Measurements from ENCODE around the gene JPH3. TPM values are rescaled to one million over a fixed set of nuclear protein-coding genes. Genes with fewer than 3 reads are reported as not detected.

Gene JPH3
- total RNA-seq, 1 experiment from 2014 or later = 32.7 TPM

GRCh38 chr16:87664792-87665191 is 62.5 kb downstream of the JPH3 start:
- H4K8ac ChIP-seq (replicated peaks; ENCODE audit: insufficient read length, low read depth, low read length) = no peak overlapping the region

More at GRCh38 chr16:87664792-87665191, 62.5 kb downstream of the JPH3 start:
- Histone ChIP-seq H2AFZ (ENCODE audit: low read length) (no peak overlapping the region), H4K5ac (ENCODE audit: insufficient read length, low read depth, low read length) (no peak overlapping the region), H2BK12ac (ENCODE audit: insufficient read length, low read depth, low read length) (no peak overlapping the region), H4K20me1 (ENCODE audit: control insufficient read depth, insufficient read depth, insufficient read length) (no peaks in the 10 kb centered on the region), H3K4ac (ENCODE audit: low read depth, low read length) (no peak overlapping the region), H2BK120ac (ENCODE audit: low read depth, low read length, poor library complexity, severe bottlenecking) (no peak overlapping the region), H3K27ac (ENCODE audit: insufficient read length, low read depth, low read length) (no peak overlapping the region), H3K23ac (ENCODE audit: insufficient read length, low read depth, low read length) (no peak overlapping the region), H3K27me3 (ENCODE audit: insufficient read depth, low read length) (no peaks in the 10 kb centered on the region), H3K23me2 (ENCODE audit: insufficient read length, low read depth, low read length, poor library complexity, severe bottlenecking) (no peaks in the 10 kb centered on the region), H3K9ac (ENCODE audit: extremely low read depth, insufficient read length, low read length) (no peak overlapping the region), H2AK5ac (ENCODE audit: insufficient read length, low read length) (no peak overlapping the region), H2BK15ac (ENCODE audit: low read depth, low read length) (no peak overlapping the region), H3K4me1 (ENCODE audit: insufficient read depth, low read length) (no peaks in the 10 kb centered on the region), H3T11ph (ENCODE audit: low read length) (no peak overlapping the region), H4K91ac (ENCODE audit: insufficient read length, low read depth, low read length) (no peak overlapping the region), H3K14ac (ENCODE audit: insufficient read depth, low read length) (no peak overlapping the region), H3K79me1 (ENCODE audit: insufficient read depth, low read depth, low read length, poor library complexity, severe bottlenecking) (no peaks in the 10 kb centered on the region), H3K56ac (ENCODE audit: insufficient read length, low read depth, low read length) (no peak overlapping the region), H3K9me3 (ENCODE audit: control insufficient read depth, low read depth, low read length) (no peaks in the 10 kb centered on the region), H3K79me2 (ENCODE audit: insufficient read depth, low read length) (no peaks in the 10 kb centered on the region), H3K4me2 (ENCODE audit: insufficient read depth, insufficient read length, low read length) (no peak overlapping the region), H2BK5ac (ENCODE audit: insufficient read length, low read length) (no peak overlapping the region), H2BK20ac (ENCODE audit: low read depth, low read length, poor library complexity, severe bottlenecking) (no peak overlapping the region), H3K18ac (ENCODE audit: insufficient read length, low read depth, low read length) (no peak overlapping the region)
- DNase-seq = no peak
- Mint-ChIP-seq H3K4me1 (peaks cover 17 to 34% of the 10 kb centered on the region in 2 experiments), H3K36me3 (ENCODE audit: insufficient read depth in 1 of 3, low read depth in 3 of 3) (no peaks in the 10 kb centered on the region), H3K27me3 (ENCODE audit: low read depth) (no peaks in the 10 kb centered on the region), H3K27ac (peak overlapping the region in 1 of 3 experiments; percentile 59; a peak in 1 of 7 replicates), H3K9me3 (no peaks in the 10 kb centered on the region), H3K4me3 (no peak overlapping the region)
- TF ChIP-seq, protein P1, sequence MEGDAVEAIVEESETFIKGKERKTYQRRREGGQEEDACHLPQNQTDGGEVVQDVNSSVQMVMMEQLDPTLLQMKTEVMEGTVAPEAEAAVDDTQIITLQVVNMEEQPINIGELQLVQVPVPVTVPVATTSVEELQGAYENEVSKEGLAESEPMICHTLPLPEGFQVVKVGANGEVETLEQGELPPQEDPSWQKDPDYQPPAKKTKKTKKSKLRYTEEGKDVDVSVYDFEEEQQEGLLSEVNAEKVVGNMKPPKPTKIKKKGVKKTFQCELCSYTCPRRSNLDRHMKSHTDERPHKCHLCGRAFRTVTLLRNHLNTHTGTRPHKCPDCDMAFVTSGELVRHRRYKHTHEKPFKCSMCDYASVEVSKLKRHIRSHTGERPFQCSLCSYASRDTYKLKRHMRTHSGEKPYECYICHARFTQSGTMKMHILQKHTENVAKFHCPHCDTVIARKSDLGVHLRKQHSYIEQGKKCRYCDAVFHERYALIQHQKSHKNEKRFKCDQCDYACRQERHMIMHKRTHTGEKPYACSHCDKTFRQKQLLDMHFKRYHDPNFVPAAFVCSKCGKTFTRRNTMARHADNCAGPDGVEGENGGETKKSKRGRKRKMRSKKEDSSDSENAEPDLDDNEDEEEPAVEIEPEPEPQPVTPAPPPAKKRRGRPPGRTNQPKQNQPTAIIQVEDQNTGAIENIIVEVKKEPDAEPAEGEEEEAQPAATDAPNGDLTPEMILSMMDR (conservative IDR thresholded peaks at IDR 0.05) = no peak
- no CpG with 5 or more reads among the region's 11 CpGs for WGBS (ENCODE audit: extremely low coverage, insufficient read length, low lambda C conversion rate)

Measured in H9 (cell line).